MM.1S (cell line): ENCODE data around the gene TP63.
"Not testable (repeated sequence)": the region's sequence is repeated elsewhere in the genome, so short reads cannot be mapped to it uniquely, and the experiment has no call there.

Experiments used
- DNase-seq: peaks from one replicate; pipeline ENCODE4 v3.0.0-alpha.2; 2015
- H2AFZ ChIP-seq: fragments of 300-600 bp; sonication (generic); 2 replicates; pipeline ENCODE4 v1.6.0; 2016; ENCODE audit warnings: antibody characterized with exemption, low read length
- H3F3A ChIP-seq: fragments of 300-600 bp; sonication (generic); 2 replicates; pipeline ENCODE4 v1.6.1; 2016; ENCODE audit warnings: mild to moderate bottlenecking, antibody characterized with exemption, low read length, moderate library complexity, mixed read lengths; ENCODE audit not compliant: insufficient read depth
- H3K27ac ChIP-seq: fragments of 300-600 bp; sonication (generic); 2 replicates; pipeline ENCODE4 v1.5.1; 2016; ENCODE audit warnings: mild to moderate bottlenecking, low read length
- H3K27me3 ChIP-seq: fragments of 300-600 bp; sonication (generic); replicated peaks from 2 replicates; pipeline ENCODE4 v1.6.0; 2016; ENCODE audit warnings: low read length; ENCODE audit not compliant: insufficient read depth
- H3K36me3 ChIP-seq: fragments of 300-600 bp; sonication (generic); replicated peaks from 2 replicates; pipeline ENCODE4 v1.6.1; 2016; ENCODE audit warnings: mild to moderate bottlenecking, low read length, mixed read lengths; ENCODE audit not compliant: insufficient read depth
- H3K4me1 ChIP-seq: fragments of 300-600 bp; sonication (generic); 2 replicates; pipeline ENCODE4 v1.6.1; 2016; ENCODE audit warnings: low read length, mixed read lengths
- H3K4me2 ChIP-seq: fragments of 300-600 bp; sonication (generic); 2 replicates; pipeline ENCODE4 v1.6.0; 2016; ENCODE audit warnings: low read depth, low read length
- H3K4me3 ChIP-seq: fragments of 300-600 bp; sonication (generic); 2 replicates; pipeline ENCODE4 v1.5.1; 2016; ENCODE audit warnings: low read length, mixed read lengths
- H3K79me2 ChIP-seq: fragments of 300-600 bp; sonication (generic); 2 replicates; pipeline ENCODE4 v1.6.1; 2016; ENCODE audit warnings: mixed run types, low read length, mixed read lengths
- H3K9ac ChIP-seq: fragments of 300-600 bp; sonication (generic); 2 replicates; pipeline ENCODE4 v1.6.1; 2016; ENCODE audit warnings: low read length, mixed read lengths
- H3K9me2 ChIP-seq: fragments of 300-600 bp; sonication (generic); replicated peaks from 2 replicates; pipeline ENCODE4 v1.6.1; 2016; ENCODE audit warnings: mild to moderate bottlenecking, low read length, mixed read lengths; ENCODE audit not compliant: insufficient read depth
- H3K9me3 ChIP-seq: fragments of 300-600 bp; sonication (generic); replicated peaks from 2 replicates; pipeline ENCODE4 v1.6.1; 2016; ENCODE audit warnings: mild to moderate bottlenecking, low read length, mixed read lengths; ENCODE audit not compliant: insufficient read depth
- H4K20me1 ChIP-seq: fragments of 300-600 bp; sonication (generic); 2 replicates; pipeline ENCODE4 v1.6.1; 2016; ENCODE audit warnings: mild to moderate bottlenecking, low read length, moderate library complexity, mixed read lengths; ENCODE audit not compliant: insufficient read depth
- EZH2 ChIP-seq: fragments of 300-600 bp; sonication (generic); optimal IDR thresholded peaks from 2 replicates; pipeline ENCODE3; 2017; ENCODE audit warnings: low read depth, mild to moderate bottlenecking, antibody characterized with exemption, low read length, mixed read lengths
- EZH2phosphoT487 ChIP-seq: fragments of 300-600 bp; sonication (generic); IDR thresholded peaks from 2 replicates; pipeline ENCODE4 v1.6.1; 2018; ENCODE audit warnings: antibody characterized with exemption, low read length
- TF ChIP-seq, protein P1 (sequence below): fragments of 300-600 bp; sonication (generic); IDR thresholded peaks from 2 replicates; pipeline ENCODE4 v1.5.1; 2016; ENCODE audit warnings: antibody characterized with exemption, low read length, mixed read lengths

TP63 gene

DNA sequence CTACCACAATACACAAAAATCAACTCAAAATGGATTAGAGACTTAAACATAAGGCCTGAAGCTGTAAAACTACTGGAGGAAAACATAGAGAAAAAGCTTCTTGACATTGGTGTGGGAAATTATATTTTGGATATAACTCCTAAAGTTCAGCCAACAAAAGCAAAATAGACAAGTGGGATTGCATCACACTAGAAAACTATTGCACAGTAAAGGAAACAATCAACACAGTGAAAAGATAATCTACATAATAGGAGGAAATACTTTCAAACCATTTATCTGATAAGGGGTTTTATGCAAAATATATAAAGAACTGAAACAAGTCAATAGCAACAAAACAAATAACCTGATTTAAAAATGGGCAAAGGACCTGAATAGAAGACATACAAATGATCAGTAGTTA, 37.6 kb upstream of the TP63 start:
- TF ChIP-seq EZH2phosphoT487, result no peak
- TF ChIP-seq EZH2, result no peak
- TF ChIP-seq, protein P1, sequence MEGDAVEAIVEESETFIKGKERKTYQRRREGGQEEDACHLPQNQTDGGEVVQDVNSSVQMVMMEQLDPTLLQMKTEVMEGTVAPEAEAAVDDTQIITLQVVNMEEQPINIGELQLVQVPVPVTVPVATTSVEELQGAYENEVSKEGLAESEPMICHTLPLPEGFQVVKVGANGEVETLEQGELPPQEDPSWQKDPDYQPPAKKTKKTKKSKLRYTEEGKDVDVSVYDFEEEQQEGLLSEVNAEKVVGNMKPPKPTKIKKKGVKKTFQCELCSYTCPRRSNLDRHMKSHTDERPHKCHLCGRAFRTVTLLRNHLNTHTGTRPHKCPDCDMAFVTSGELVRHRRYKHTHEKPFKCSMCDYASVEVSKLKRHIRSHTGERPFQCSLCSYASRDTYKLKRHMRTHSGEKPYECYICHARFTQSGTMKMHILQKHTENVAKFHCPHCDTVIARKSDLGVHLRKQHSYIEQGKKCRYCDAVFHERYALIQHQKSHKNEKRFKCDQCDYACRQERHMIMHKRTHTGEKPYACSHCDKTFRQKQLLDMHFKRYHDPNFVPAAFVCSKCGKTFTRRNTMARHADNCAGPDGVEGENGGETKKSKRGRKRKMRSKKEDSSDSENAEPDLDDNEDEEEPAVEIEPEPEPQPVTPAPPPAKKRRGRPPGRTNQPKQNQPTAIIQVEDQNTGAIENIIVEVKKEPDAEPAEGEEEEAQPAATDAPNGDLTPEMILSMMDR, result no peak
- H3K36me3 ChIP-seq, result no peaks in the 10 kb centered on the region
- no peaks in the 10 kb centered on the region for H3K79me2 ChIP-seq
- no peak overlapping the region for H3K9ac ChIP-seq
- no peak for DNase-seq
- H3K9me2 ChIP-seq, result no peaks in the 10 kb centered on the region
- H3F3A ChIP-seq, result no peaks in the 10 kb centered on the region
- H3K27me3 ChIP-seq, result no peaks in the 10 kb centered on the region
- H3K4me3 ChIP-seq, result no peak overlapping the region
- H3K9me3 ChIP-seq, result no peaks in the 10 kb centered on the region
- H3K27ac ChIP-seq, result no peak overlapping the region
- no peak overlapping the region for H3K4me2 ChIP-seq
- H3K4me1 ChIP-seq, result no peaks in the 10 kb centered on the region
- no peak overlapping the region for H2AFZ ChIP-seq
- H4K20me1 ChIP-seq, result no peaks in the 10 kb centered on the region

DNA sequence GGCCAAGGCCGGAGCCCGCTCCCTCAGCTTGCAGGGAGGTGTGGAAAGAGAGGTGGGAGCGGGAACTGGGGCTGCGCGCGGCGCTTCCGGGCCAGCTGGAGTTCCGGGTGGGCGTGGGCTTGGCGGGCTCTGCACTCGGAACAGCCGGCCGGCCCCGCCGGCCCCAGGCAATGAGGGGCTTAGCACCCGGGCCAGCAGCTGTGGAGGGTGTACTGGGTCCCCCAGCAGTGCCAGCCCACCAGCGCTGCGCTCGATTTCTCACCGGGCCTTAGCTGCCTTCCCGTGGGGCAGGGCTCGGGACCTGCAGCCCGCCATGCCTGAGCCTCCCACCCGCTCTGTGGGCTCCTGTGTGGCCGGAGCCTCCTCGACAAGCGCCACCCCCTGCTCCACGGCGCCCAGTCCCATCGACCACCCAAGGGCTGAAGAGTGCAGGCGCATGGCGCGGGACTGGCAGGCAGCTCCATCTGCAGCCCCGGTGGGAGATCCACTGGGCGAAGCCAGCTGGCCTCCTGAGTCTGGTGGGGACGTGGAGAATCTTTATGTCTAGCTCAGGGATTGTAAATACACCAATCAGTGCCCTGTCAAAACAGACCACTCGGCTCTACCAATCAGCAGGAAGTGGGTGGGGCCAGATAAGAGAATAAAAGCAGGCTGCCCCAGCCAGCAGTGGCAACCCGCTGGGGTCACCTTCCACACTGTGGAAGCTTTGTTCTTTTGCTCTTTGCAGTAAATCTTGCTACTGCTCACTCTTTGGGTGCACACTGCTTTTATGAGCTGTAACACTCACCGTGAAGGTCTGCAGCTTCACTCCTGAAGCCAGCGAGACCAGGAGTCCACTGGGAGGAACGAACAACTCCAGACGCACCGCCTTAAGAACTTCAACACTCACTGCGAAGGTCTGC, 34.9 kb upstream of the TP63 start:
- not testable (repeated sequence) for H3K4me2 ChIP-seq, DNase-seq

DNA sequence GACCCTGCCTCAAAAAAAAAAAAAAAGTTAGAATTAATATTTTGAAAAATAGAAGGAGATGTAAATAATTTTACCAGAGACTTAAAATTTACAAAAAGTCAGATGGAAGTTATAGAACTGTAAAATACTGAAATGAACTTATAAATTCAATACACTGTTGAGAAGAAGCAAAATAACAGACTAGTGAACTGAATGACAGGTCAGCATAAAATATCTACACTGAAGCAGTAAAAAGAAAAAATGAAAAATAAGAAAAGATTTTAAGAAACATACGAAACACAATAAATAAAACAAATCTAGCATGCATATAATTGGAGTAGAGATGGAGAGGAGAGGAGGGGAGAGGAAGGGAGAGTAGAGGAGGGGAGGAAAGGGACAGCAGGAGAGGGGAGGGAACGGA, 33.3 kb upstream of the TP63 start:
- Histone ChIP-seq H3K9ac (no peak overlapping the region), H4K20me1 (no peaks in the 10 kb centered on the region), H3K79me2 (no peaks in the 10 kb centered on the region), H2AFZ (no peak overlapping the region), H3K27me3 (no peaks in the 10 kb centered on the region), H3F3A (no peaks in the 10 kb centered on the region), H3K9me3 (no peaks in the 10 kb centered on the region), H3K36me3 (no peaks in the 10 kb centered on the region), H3K27ac (no peak overlapping the region), H3K4me3 (no peak overlapping the region), H3K4me2 (no peak overlapping the region), H3K4me1 (no peaks in the 10 kb centered on the region), H3K9me2 (no peaks in the 10 kb centered on the region)
- no peak for TF ChIP-seq EZH2phosphoT487
- TF ChIP-seq, protein P1, result no peak
- DNase-seq, result no peak

More for the DNA sequence above, 34.9 kb upstream of the TP63 start:
- H3K9ac ChIP-seq, H3K27ac ChIP-seq, H2AFZ ChIP-seq, H3K27me3 ChIP-seq, H3K36me3 ChIP-seq, H3K9me3 ChIP-seq, H3K4me3 ChIP-seq, H4K20me1 ChIP-seq, H3K9me2 ChIP-seq, H3F3A ChIP-seq, H3K79me2 ChIP-seq, H3K4me1 ChIP-seq: not testable (repeated sequence)

DNA sequence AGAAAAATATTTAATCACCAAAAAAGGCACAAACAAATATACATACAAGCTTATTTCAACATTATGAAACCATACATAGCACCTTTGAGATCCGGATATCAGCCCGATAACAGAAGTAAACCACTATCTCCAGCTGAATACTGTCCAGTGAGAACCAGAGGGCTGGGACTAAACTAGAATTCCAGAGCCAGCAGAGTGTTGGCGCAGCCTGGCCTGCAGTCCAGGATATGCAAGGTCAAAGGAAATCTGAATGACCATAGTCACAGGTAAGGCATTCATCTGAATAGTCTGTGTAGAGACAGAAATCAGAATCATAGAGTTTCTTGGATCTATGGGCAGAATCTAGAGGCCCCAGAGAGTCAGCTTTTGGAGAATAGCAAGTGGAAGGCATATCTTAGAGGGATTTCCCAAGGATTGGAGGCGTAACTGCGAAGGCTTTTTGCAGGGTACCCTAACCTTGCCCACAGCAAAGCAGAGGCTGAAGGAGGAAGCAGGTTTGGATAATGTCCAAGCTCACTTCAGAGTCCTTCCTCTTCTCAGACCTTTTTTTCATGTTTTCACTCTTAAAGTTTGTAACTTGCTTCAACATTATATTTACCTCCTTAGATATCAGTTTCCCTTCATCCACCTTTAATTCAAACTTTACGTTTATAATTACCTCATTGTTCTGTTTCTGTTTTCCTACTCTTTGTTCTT, 32.5 kb upstream of the TP63 start:
- Histone ChIP-seq H3K9ac (no peak overlapping the region), H2AFZ (no peak overlapping the region), H3K27ac (no peak overlapping the region), H3K36me3 (no peaks in the 10 kb centered on the region), H3K9me2 (no peaks in the 10 kb centered on the region), H3F3A (no peaks in the 10 kb centered on the region), H3K9me3 (no peaks in the 10 kb centered on the region), H3K79me2 (no peaks in the 10 kb centered on the region), H3K4me2 (no peak overlapping the region), H3K4me3 (no peak overlapping the region), H4K20me1 (no peaks in the 10 kb centered on the region), H3K27me3 (no peaks in the 10 kb centered on the region), H3K4me1 (no peaks in the 10 kb centered on the region)
- no peak for DNase-seq
- TF ChIP-seq EZH2 (no peak), EZH2phosphoT487 (no peak)
- TF ChIP-seq, protein P1, result no peak
